BE2C (cell line): Measurements from ENCODE around the gene GPR139.

Source experiments
- DNase-seq: peaks from one replicate; pipeline ENCODE4 v3.0.0-alpha.2; 2020
- H3K27me3 ChIP-seq: fragments of 250-450 bp; sonication (Bioruptor Pico); 2 replicates; pipeline ENCODE4 v1.5.1; 2020; ENCODE audit warnings: mild to moderate bottlenecking
- H3K36me3 ChIP-seq: fragments of 250-450 bp; sonication (Bioruptor Pico); 2 replicates; pipeline ENCODE4 v1.5.1; 2020; ENCODE audit warnings: mild to moderate bottlenecking
- H3K4me1 ChIP-seq: fragments of 250-450 bp; sonication (Bioruptor Pico); 2 replicates; pipeline ENCODE4 v1.5.1; 2020
- H3K4me3 ChIP-seq: 2 replicates; pipeline ENCODE4 v1.5.1; 2011; ENCODE audit warnings: low read depth, low read length
- H3K9me3 ChIP-seq: fragments of 250-450 bp; sonication (Bioruptor Pico); 2 replicates; pipeline ENCODE4 v1.5.1; 2020
- CTCF ChIP-seq: IDR thresholded peaks from 2 replicates; pipeline ENCODE4 v1.5.1; 2012; ENCODE audit warnings: mild to moderate bottlenecking, low read depth, low read length

GPR139 gene

GRCh38 chr16:20064520-20064919 is 9.2 kb downstream of the GPR139 start:
- no peak for DNase-seq
- H3K9me3 ChIP-seq, result no peaks in the 10 kb centered on the region; the same call in 1 of the 2 replicates
- H3K27me3 ChIP-seq, result no peaks in the 10 kb centered on the region
- H3K4me3 ChIP-seq, result no peak overlapping the region
- H3K36me3 ChIP-seq, result no peaks in the 10 kb centered on the region
- H3K4me1 ChIP-seq, result no peaks in the 10 kb centered on the region
- TF ChIP-seq CTCF, result no peak

GRCh38 chr16:20061132-20061531 is 12.6 kb downstream of the GPR139 start:
- no peak overlapping the region for H3K4me3 ChIP-seq
- H3K9me3 ChIP-seq, result no peaks in the 10 kb centered on the region; the same call in 1 of the 2 replicates
- H3K27me3 ChIP-seq, result no peaks in the 10 kb centered on the region
- DNase-seq, result no peak
- TF ChIP-seq CTCF, result no peak
- no peaks in the 10 kb centered on the region for H3K36me3 ChIP-seq
- no peaks in the 10 kb centered on the region for H3K4me1 ChIP-seq

GRCh38 chr16:20056436-20056835 is 17.3 kb downstream of the GPR139 start:
- Histone ChIP-seq H3K27me3 (no peaks in the 10 kb centered on the region), H3K4me1 (no peaks in the 10 kb centered on the region), H3K36me3 (no peaks in the 10 kb centered on the region), H3K4me3 (no peak overlapping the region), H3K9me3 (no peaks in the 10 kb centered on the region; the same call in 1 of the 2 replicates)
- no peak for DNase-seq
- no peak for TF ChIP-seq CTCF

GRCh38 chr16:20053336-20053735 is 20.4 kb downstream of the GPR139 start:
- no peaks in the 10 kb centered on the region for H3K36me3 ChIP-seq
- TF ChIP-seq CTCF, result no peak
- H3K4me3 ChIP-seq, result no peak overlapping the region
- H3K4me1 ChIP-seq, result no peaks in the 10 kb centered on the region
- DNase-seq, result no peak
- no peaks in the 10 kb centered on the region for H3K9me3 ChIP-seq
- H3K27me3 ChIP-seq, result no peaks in the 10 kb centered on the region

GRCh38 chr16:20051611-20052010 is 22.1 kb downstream of the GPR139 start:
- H3K4me1 ChIP-seq, result no peaks in the 10 kb centered on the region
- no peak for DNase-seq
- TF ChIP-seq CTCF, result no peak
- H3K36me3 ChIP-seq, result no peaks in the 10 kb centered on the region
- H3K4me3 ChIP-seq, result no peak overlapping the region
- H3K27me3 ChIP-seq, result no peaks in the 10 kb centered on the region
- H3K9me3 ChIP-seq, result no peaks in the 10 kb centered on the region

GRCh38 chr16:20051147-20051546 is 22.5 kb downstream of the GPR139 start:
- DNase-seq, result no peak
- Histone ChIP-seq H3K36me3 (no peaks in the 10 kb centered on the region), H3K4me1 (no peaks in the 10 kb centered on the region), H3K27me3 (no peaks in the 10 kb centered on the region), H3K9me3 (no peaks in the 10 kb centered on the region), H3K4me3 (no peak overlapping the region)
- no peak for TF ChIP-seq CTCF
